HEK293T (cell line): ENCODE data around the gene ANKS1B.

ENCODE experiments used
- ARNT ChIP-seq: fragments of 450-650 bp; IDR thresholded peaks from 2 replicates; pipeline ENCODE4 v1.6.1; 2017; ENCODE audit warnings: mild to moderate bottlenecking
- BHLHE40 ChIP-seq: fragments of 450-650 bp; IDR thresholded peaks from 2 replicates; pipeline ENCODE4 v1.6.1; 2016; ENCODE audit warnings: mild to moderate bottlenecking, moderate library complexity, borderline replicate concordance
- CTBP1 ChIP-seq: fragments of 450-650 bp; IDR thresholded peaks from 2 replicates; pipeline ENCODE4 v1.6.1; 2016; ENCODE audit warnings: borderline replicate concordance
- ELF4 ChIP-seq: fragments of 450-650 bp; IDR thresholded peaks from 2 replicates; pipeline ENCODE4 v1.6.1; 2017; ENCODE audit warnings: antibody characterized with exemption
- FOXA1 ChIP-seq: fragments of 450-650 bp; IDR thresholded peaks from 2 replicates; pipeline ENCODE4 v1.6.1; 2016; ENCODE audit warnings: mild to moderate bottlenecking
- FOXK2 ChIP-seq: fragments of 450-650 bp; IDR thresholded peaks from 2 replicates; pipeline ENCODE4 v1.6.1; 2016; ENCODE audit warnings: mild to moderate bottlenecking
- FOXM1 ChIP-seq: fragments of 450-650 bp; IDR thresholded peaks from 2 replicates; pipeline ENCODE4 v1.6.1; 2017; ENCODE audit warnings: mild to moderate bottlenecking, borderline replicate concordance
- HDGF ChIP-seq: fragments of 450-650 bp; IDR thresholded peaks from 2 replicates; pipeline ENCODE4 v1.6.1; 2017; ENCODE audit warnings: antibody characterized with exemption, borderline replicate concordance
- L3MBTL2 ChIP-seq: fragments of 450-650 bp; conservative IDR thresholded peaks from 2 replicates; pipeline ENCODE4 v1.6.1; 2016; ENCODE audit warnings: mild to moderate bottlenecking
- LEF1 ChIP-seq: fragments of 450-650 bp; IDR thresholded peaks from 2 replicates; pipeline ENCODE4 v1.6.1; 2017; ENCODE audit warnings: mild to moderate bottlenecking, borderline replicate concordance
- SP1 ChIP-seq: fragments of 450-650 bp; IDR thresholded peaks from 2 replicates; pipeline ENCODE4 v1.6.1; 2017
- SUZ12 ChIP-seq: fragments of 450-650 bp; IDR thresholded peaks from 2 replicates; pipeline ENCODE4 v1.6.1; 2016; ENCODE audit warnings: mild to moderate bottlenecking
- TF ChIP-seq, protein P1 (sequence below): fragments of 450-650 bp; IDR thresholded peaks from 2 replicates; pipeline ENCODE4 v1.6.1; 2016

DNA sequence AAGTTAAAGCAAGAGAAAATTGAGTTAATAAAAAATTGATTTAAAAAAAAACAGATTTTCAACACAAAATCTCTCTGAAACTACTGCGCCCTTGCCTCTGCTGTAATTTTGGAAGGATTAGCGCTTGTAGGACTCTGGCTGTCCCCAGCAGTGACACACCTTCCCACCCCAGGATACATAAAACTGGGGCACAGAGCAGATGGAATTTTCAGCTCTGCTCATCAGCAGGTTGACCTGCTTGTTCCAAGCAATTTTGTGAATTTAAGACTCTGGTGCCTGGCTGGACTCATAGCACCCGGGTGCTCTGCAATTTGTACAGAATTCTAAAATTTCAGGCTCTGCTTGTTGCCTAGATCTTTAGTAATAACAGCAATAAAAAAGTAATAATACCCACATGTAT lies 595.0 kb downstream of the ANKS1B start:
- TF ChIP-seq SP1 (no peak), FOXK2 (no peak), BHLHE40 (no peak), HDGF (no peak), ELF4 (no peak), FOXA1 (no peak), SUZ12 (no peak), FOXM1 (no peak), CTBP1 (no peak), L3MBTL2 (no peak), ARNT (no peak), LEF1 (no peak)
- TF ChIP-seq, protein P1, sequence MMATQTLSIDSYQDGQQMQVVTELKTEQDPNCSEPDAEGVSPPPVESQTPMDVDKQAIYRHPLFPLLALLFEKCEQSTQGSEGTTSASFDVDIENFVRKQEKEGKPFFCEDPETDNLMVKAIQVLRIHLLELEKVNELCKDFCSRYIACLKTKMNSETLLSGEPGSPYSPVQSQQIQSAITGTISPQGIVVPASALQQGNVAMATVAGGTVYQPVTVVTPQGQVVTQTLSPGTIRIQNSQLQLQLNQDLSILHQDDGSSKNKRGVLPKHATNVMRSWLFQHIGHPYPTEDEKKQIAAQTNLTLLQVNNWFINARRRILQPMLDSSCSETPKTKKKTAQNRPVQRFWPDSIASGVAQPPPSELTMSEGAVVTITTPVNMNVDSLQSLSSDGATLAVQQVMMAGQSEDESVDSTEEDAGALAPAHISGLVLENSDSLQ = no peak
